GM10266 (cell line): ENCODE results near the gene GSDME.

Experiments
- DNase-seq: peaks from one replicate; pipeline ENCODE4 v3.0.0; 2012; ENCODE audit errors: extremely low spot score
- TF ChIP-seq, protein P1 (sequence below): IDR thresholded peaks from 2 replicates; pipeline ENCODE4 v1.5.1; 2012; ENCODE audit warnings: mild to moderate bottlenecking, low read depth; ENCODE audit not compliant: control insufficient read depth, insufficient read depth; ENCODE audit errors: missing control alignments

Gene GSDME

DNA sequence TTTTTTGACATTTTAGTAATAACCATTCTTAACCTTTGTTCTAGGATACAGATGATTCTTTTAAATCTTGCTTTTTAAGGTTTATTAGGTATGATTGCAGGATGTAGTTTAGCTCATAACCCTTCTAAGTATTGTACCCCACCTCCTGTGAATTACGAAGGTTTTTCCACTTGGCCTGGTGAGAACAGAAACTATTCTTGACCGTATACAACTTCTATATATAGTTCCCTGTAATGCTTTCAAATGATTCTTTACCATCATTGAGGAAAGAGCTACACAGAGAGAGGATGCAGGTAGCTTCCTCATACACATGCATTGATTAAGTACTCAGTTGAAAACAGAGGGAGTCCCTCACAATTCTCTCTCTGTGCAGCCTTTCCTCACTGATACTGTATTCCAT is 97.8 kb downstream of the GSDME start:
- peak; percentile 33 for DNase-seq
- TF ChIP-seq, protein P1, sequence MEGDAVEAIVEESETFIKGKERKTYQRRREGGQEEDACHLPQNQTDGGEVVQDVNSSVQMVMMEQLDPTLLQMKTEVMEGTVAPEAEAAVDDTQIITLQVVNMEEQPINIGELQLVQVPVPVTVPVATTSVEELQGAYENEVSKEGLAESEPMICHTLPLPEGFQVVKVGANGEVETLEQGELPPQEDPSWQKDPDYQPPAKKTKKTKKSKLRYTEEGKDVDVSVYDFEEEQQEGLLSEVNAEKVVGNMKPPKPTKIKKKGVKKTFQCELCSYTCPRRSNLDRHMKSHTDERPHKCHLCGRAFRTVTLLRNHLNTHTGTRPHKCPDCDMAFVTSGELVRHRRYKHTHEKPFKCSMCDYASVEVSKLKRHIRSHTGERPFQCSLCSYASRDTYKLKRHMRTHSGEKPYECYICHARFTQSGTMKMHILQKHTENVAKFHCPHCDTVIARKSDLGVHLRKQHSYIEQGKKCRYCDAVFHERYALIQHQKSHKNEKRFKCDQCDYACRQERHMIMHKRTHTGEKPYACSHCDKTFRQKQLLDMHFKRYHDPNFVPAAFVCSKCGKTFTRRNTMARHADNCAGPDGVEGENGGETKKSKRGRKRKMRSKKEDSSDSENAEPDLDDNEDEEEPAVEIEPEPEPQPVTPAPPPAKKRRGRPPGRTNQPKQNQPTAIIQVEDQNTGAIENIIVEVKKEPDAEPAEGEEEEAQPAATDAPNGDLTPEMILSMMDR: no peak

DNA sequence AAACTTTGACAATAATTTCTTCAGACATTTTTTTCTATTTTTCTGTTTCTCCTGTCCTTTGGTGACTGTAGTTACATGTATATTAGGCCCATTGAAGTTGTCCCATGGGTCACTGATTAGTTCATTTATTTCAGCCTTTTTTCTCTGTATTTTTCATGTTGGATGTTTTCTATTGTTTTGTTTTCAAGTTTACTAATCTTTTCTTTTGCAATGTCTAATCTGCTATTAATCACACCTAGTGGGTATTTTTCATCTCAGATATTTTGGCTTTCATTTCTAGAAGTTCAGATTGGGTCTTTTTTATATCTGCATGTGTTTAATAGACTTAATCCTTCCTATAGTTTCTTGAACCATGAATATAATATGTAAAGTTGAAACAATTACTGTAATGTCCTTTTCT is 99.3 kb downstream of the GSDME start:
- no peak for DNase-seq
- TF ChIP-seq, protein P1: no peak

DNA sequence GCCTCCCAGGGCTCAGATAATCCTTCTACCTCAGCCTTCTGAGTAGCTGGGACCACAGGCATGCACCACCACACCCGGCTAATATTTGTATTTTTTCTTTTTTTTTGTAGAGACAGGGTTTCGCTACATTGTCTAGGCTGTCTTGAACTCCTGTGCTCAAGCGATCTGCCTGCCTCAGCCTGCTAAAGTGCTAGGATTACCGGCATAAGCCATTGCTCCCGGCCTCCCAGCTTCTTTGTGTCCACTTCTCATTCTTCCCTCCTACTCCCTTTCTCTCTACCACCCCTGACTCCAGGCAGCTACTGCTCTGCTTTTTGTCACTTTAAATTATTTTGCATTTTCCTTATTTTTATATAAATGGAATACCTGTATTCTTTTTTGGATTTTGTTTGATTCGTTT is 100.7 kb downstream of the GSDME start:
- no peak for DNase-seq
- TF ChIP-seq, protein P1: no peak

DNA sequence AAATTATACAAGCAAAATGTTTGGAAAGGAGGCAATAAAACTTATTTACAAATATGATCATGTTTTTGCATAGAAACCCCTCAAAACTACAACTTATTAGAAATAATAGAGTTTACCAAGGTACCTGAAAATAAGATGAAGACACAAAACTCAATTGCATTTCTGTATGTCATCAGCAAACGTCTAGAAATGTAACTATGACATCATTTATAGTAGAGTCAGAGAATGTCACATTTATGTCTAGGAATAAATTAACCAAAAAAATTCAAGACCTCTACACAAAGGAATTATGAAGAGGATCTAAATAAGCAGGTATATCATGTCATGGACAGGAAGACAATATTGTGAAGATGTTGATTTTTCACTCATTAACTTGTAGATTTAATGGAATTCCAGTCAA is 103.0 kb downstream of the GSDME start:
- TF ChIP-seq, protein P1: no peak

GRCh38 chr7:24653316-24654085 is 103.8 kb downstream of the GSDME start:
- no peak for DNase-seq
- TF ChIP-seq, protein P1: no peak

More for the DNA sequence above, 103.0 kb downstream of the GSDME start:
- no peak for DNase-seq

- TF ChIP-seq, protein P1: no peak
- DNase-seq: no peak
Measured at GRCh38 chr7:24652251-24652939, 104.9 kb downstream of the GSDME start.
